B cell (primary cell): Measurements from ENCODE around the gene TTC8. TPM values are rescaled to one million over a fixed set of nuclear protein-coding genes. Genes with fewer than 3 reads are reported as not detected.

ENCODE experiments used
- ATAC-seq: fragments of 200-7000 bp; cut with Tn5 transposase; one replicate; pipeline ENCODE4 v1.10.0; 2021; ENCODE audit warnings: low read depth, mild to moderate bottlenecking, moderate number of reproducible peaks, moderate library complexity
- CTCF ChIA-PET: fragments of 350-600 bp; sonication (Branson Sonifier 250); formaldehyde crosslinking; loops from one replicate; lab custom pipeline; 2021; ENCODE audit warnings: antibody characterized with exemption, inconsistent platforms; lab: Charles Lee
- POLR2A ChIA-PET: fragments of 350-600 bp; sonication (Branson Sonifier 250); formaldehyde crosslinking; loops from one replicate; lab custom pipeline; 2021; ENCODE audit warnings: antibody characterized with exemption; lab: Charles Lee
- DNase-seq: peaks from one replicate; pipeline ENCODE4 v3.0.0; 2013
- H2AFZ ChIP-seq: 2 replicates; pipeline ENCODE4 v1.6.1; 2012; ENCODE audit warnings: mild to moderate bottlenecking, low read depth, low read length; ENCODE audit not compliant: insufficient read depth, poor library complexity, severe bottlenecking
- H3K27ac ChIP-seq, 2 donors: 1 replicate in 1 of 2; 2 replicates in 1 of 2; pipeline ENCODE4 v1.5.1; 2012 to 2013; ENCODE audit warnings: low read length in 2 of 2, mild to moderate bottlenecking in 2 of 2, moderate library complexity in 1 of 2
- H3K27me3 ChIP-seq, 4 experiments: fragments of 200-600 bp in 1 of 4; sonication (generic) in 1 of 4; replicated peaks in 1 of 4; 1 replicate in 2 of 4; 2 replicates in 2 of 4; pipeline versions ENCODE4 v1.6.1 to v1.7.0; 2013 to 2016; ENCODE audit warnings: low read length in 3 of 4, mild to moderate bottlenecking in 2 of 4, mixed read lengths in 1 of 4, moderate library complexity in 1 of 4; ENCODE audit not compliant: insufficient read depth in 4 of 4, control insufficient read depth in 3 of 4; ENCODE audit errors: control extremely low read depth in 1 of 4
- H3K36me3 ChIP-seq, 2 experiments: replicated peaks in 1 of 2; 1 replicate in 1 of 2; 2 replicates in 1 of 2; pipeline versions ENCODE4 v1.6.1 to v1.7.1; 2013; ENCODE audit warnings: low read length in 1 of 2; ENCODE audit not compliant: insufficient read depth in 2 of 2, control insufficient read depth in 1 of 2; ENCODE audit errors: control extremely low read depth in 1 of 2, extremely low read depth in 1 of 2
- H3K4me1 ChIP-seq, 2 donors: fragments of 200-600 bp in 1 of 2; sonication (generic) in 1 of 2; 1 replicate in 1 of 2; 2 replicates in 1 of 2; pipeline versions ENCODE4 v1.5.1 to v1.6.1; 2013 to 2017; ENCODE audit warnings: low read length in 2 of 2; ENCODE audit not compliant: control insufficient read depth in 2 of 2, insufficient read depth in 2 of 2
- H3K4me2 ChIP-seq: replicated peaks from 2 replicates; pipeline ENCODE3; 2012; ENCODE audit warnings: mild to moderate bottlenecking, low read depth, low read length; ENCODE audit not compliant: poor library complexity, severe bottlenecking
- H3K4me3 ChIP-seq, 5 experiments: fragments of 200-600 bp in 1 of 5; sonication (generic) in 1 of 5; 1 replicate in 3 of 5; 2 replicates in 2 of 5; pipeline versions ENCODE4 v1.5.1 to v1.7.0; 2011 to 2016; ENCODE audit warnings: low read length in 4 of 5, mild to moderate bottlenecking in 4 of 5, low read depth in 2 of 5, control low read depth in 1 of 5, moderate library complexity in 1 of 5; ENCODE audit not compliant: insufficient read depth in 1 of 5; ENCODE audit errors: control extremely low read depth in 1 of 5, extremely low read depth in 1 of 5
- H3K79me2 ChIP-seq: fragments of 200-600 bp; sonication (generic); one replicate; pipeline ENCODE4 v1.6.0; 2016; ENCODE audit warnings: low read length; ENCODE audit not compliant: control insufficient read depth, insufficient read depth
- H3K9ac ChIP-seq: fragments of 200-600 bp; sonication (generic); 2 replicates; pipeline ENCODE4 v1.6.1; 2017; ENCODE audit warnings: mild to moderate bottlenecking, low read length, moderate library complexity
- H3K9me3 ChIP-seq, 3 donors: one replicate each; pipeline versions ENCODE4 v1.6.1 to v1.7.1; 2013; ENCODE audit warnings: low read length in 2 of 3; ENCODE audit not compliant: control insufficient read depth in 2 of 3, insufficient read depth in 1 of 3; ENCODE audit errors: control extremely low read depth in 1 of 3
- H4K20me1 ChIP-seq: 2 replicates; pipeline ENCODE4 v1.6.0; 2012; ENCODE audit warnings: mild to moderate bottlenecking, low read length; ENCODE audit not compliant: insufficient read depth, control insufficient read depth, poor library complexity, severe bottlenecking
- H3K27ac Mint-ChIP-seq: one replicate; pipeline ENCODE4 v1.8.0; 2021; ENCODE audit warnings: mixed read lengths
- H3K27me3 Mint-ChIP-seq: one replicate; pipeline ENCODE4 v1.8.0; 2021; ENCODE audit warnings: mixed read lengths
- H3K4me1 Mint-ChIP-seq: one replicate; pipeline ENCODE4 v1.8.0; 2021; ENCODE audit warnings: mixed read lengths
- H3K4me3 Mint-ChIP-seq: one replicate; pipeline ENCODE4 v1.8.0; 2021; ENCODE audit warnings: mixed read lengths
- H3K9me3 Mint-ChIP-seq: one replicate; pipeline ENCODE4 v1.8.0; 2022; ENCODE audit warnings: mixed read lengths; ENCODE audit not compliant: insufficient read depth
- CTCF ChIP-seq: fragments of 200-600 bp; IDR thresholded peaks from one replicate; pipeline ENCODE4 v1.8.0; 2022; ENCODE audit warnings: antibody characterized with exemption, mild to moderate bottlenecking
- EZH2 ChIP-seq: IDR thresholded peaks from 2 replicates; pipeline ENCODE4 v1.6.1; 2012; ENCODE audit warnings: borderline replicate concordance, low read depth, mild to moderate bottlenecking, moderate library complexity, low read length; ENCODE audit not compliant: insufficient read depth, poor library complexity, severe bottlenecking
- WGBS: methylation state at CpG from one replicate; pipeline ENCODE4 v1.1.5; 2013; ENCODE audit warnings: missing lambda C conversion rate; ENCODE audit not compliant: insufficient coverage; 5-methylcytosine and 5-hydroxymethylcytosine counted together
- intact Hi-C: fragments of 100-400 bp; cut with micrococcal nuclease; formaldehyde crosslinking; loops from one replicate; pipeline ENCODE4 v1.10.0; 2022
- polyA plus RNA-seq: library from polyadenylated mRNA; depleted of rRNA; stranded (reverse); fragments of >200 nt; gene quantifications from 2 replicates; pipeline ENCODE4 v1.2.3, GENCODE V29; 2012
- total RNA-seq, 2 donors: library from RNA; stranded (reverse); fragments of 120-200 nt in 1 of 2; gene quantifications; 1 replicate in 1 of 2; 2 replicates in 1 of 2; pipeline versions ENCODE4 v1.2.3 to v1.2.4, GENCODE V29; 2013 to 2022

TTC8 gene
- total and polyA plus RNA-seq, 2 donors (not counting 1 experiment from before 2014, with no cell fraction given), result 2.7 to 7.2 TPM

DNA sequence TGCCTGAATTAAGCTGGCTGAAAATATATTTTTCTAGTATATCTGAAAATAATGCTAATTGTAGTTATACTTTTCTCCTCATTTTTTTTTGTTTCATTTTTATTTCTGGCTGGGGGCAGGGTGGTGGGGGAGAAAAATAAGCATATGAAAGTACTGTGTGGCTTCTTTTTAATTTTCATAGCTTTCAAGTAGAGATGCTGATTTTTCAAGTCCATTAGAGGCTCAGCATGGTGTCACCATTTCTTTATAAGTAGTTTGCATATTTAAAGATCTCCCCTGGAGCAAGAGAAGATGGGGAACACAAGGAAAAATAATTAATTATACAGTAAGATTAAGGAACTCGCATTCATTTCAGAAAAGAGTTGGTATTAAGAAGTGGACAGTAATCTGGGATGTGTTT lies 27.1 kb downstream of the TTC8 start:
- no peak overlapping the region for H3K27ac ChIP-seq
- H3K27ac Mint-ChIP-seq, result no peak overlapping the region
- H4K20me1 ChIP-seq, result no peaks in the 10 kb centered on the region
- H3K79me2 ChIP-seq, result no peaks in the 10 kb centered on the region
- H3K4me1 Mint-ChIP-seq, result no peaks in the 10 kb centered on the region
- H3K4me3 Mint-ChIP-seq, result no peak overlapping the region
- no peaks in the 10 kb centered on the region for H3K9me3 ChIP-seq
- CTCF ChIA-PET, result no interaction called here
- H2AFZ ChIP-seq, result no peak overlapping the region
- H3K9me3 Mint-ChIP-seq, result no peaks in the 10 kb centered on the region
- no peak overlapping the region for H3K4me2 ChIP-seq
- DNase-seq (no peak), ATAC-seq (no peak)
- WGBS, result no CpG with 5 or more reads among the region's 1 CpG
- H3K4me1 ChIP-seq, result no peaks in the 10 kb centered on the region
- no peaks in the 10 kb centered on the region for H3K27me3 Mint-ChIP-seq
- H3K36me3 ChIP-seq, result no peaks in the 10 kb centered on the region
- POLR2A ChIA-PET, result no interaction called here
- TF ChIP-seq EZH2, result no peak
- no peak overlapping the region for H3K9ac ChIP-seq
- intact Hi-C loops, result no loop called here
- H3K27me3 ChIP-seq, result no peaks in the 10 kb centered on the region
- H3K4me3 ChIP-seq, result no peak overlapping the region

- TF ChIP-seq EZH2, result no peak
- no peak for TF ChIP-seq CTCF
- WGBS, result no CpG with 5 or more reads among the region's 1 CpG
- H3K9me3 Mint-ChIP-seq, result no peaks in the 10 kb centered on the region
- Histone ChIP-seq H3K9me3 (no peaks in the 10 kb centered on the region), H4K20me1 (no peaks in the 10 kb centered on the region), H3K4me2 (no peak overlapping the region), H3K9ac (no peak overlapping the region), H3K4me1 (no peaks in the 10 kb centered on the region), H3K36me3 (no peaks in the 10 kb centered on the region), H3K79me2 (no peaks in the 10 kb centered on the region), H3K27me3 (no peaks in the 10 kb centered on the region), H3K27ac (no peak overlapping the region), H2AFZ (no peak overlapping the region), H3K4me3 (no peak overlapping the region)
- DNase-seq (no peak), ATAC-seq (no peak)
- no peak overlapping the region for H3K4me3 Mint-ChIP-seq
- H3K4me1 Mint-ChIP-seq, result no peaks in the 10 kb centered on the region
- intact Hi-C loops, result no loop called here
- no peak overlapping the region for H3K27ac Mint-ChIP-seq
- H3K27me3 Mint-ChIP-seq, result no peaks in the 10 kb centered on the region
- ChIA-PET CTCF (no interaction called here), POLR2A (no interaction called here)
Observed at GRCh38 chr14:88852632-88853031, 28.2 kb downstream of the TTC8 start.
